GM19193 (cell line): Measurements from ENCODE around the gene SV2B.

Experiments used
- POLR2A ChIP-seq: IDR thresholded peaks from 4 replicates; pipeline ENCODE4 v1.6.1; 2011; ENCODE audit not compliant: insufficient read depth, insufficient read length; ENCODE audit errors: extremely low read depth

Gene SV2B

DNA sequence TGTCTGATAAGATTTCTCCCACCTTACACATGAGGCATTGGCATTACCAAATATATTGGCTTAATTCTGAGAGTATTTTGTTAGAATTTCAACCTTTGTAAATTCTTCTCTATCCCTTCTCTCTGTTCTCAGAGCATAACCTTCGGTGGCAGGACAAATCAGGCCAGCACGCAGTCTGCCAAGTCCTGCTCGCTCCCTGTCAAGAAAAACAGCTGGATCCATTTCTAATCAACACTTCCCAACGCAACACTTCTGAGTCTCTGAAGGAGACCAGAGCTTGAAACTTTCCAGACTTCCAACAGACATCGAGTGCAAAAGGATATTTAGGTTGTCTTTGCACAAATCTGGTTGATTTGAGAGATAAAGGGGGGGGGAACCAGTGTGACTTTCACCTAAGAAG lies 125.7 kb downstream of the SV2B start:
- TF ChIP-seq POLR2A = no peak

DNA sequence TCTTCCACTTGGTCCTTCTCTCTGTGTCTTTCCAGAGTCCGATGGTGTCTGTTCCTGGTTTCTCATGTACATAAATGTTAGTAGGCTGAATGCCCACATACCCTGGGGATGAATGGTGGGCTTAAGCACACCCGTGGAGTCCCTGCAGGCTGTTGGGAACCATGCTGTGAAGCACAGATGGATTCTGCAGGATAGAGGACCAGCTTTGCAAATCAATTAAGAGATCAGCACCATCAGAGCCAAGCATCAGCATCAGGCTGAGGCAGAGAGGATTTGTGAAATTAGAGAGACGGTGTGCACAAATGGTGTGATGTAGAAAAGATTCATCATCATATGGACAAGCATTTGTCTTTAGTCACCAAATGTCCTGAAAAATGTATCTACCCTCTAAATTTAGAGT lies 127.1 kb downstream of the SV2B start:
- no peak for TF ChIP-seq POLR2A

DNA sequence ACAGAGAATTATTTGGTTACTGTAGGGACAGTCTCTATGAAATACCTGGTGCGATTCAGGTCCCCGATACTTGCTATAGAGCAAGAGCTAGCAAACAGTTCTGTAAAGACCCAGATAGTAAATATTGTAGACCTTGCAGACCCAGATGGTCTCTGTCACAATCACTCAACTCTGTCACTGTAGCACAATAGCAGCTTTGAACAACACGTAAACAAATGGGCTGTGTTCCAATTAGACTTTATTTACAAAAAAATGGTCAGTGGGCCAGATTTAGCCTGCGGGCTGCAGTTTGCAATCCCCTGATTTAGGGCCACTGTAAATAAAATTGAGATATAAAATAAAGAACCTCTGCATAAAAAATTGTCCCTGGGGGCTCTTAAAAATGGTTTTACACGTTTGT lies 127.7 kb downstream of the SV2B start:
- no peak for TF ChIP-seq POLR2A

DNA sequence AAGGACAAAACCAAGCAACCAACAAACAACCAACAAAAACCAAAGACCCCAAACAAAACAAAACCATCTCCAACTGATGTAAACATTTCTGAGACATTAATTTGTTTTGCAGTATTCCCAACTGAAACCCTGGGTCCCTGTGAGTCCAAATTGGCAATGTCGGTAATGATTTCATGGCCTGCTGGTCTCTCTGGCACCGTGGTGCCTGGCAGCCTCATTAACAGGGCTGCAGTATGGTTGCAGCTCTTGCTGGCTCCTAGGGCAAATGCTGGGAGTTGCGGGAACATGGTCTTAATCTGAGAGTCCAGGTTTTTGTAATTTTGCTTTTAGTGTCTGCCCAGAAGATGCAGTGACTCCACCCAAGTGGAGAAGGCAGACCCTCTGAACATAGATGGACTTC lies 128.3 kb downstream of the SV2B start:
- TF ChIP-seq POLR2A = no peak

DNA sequence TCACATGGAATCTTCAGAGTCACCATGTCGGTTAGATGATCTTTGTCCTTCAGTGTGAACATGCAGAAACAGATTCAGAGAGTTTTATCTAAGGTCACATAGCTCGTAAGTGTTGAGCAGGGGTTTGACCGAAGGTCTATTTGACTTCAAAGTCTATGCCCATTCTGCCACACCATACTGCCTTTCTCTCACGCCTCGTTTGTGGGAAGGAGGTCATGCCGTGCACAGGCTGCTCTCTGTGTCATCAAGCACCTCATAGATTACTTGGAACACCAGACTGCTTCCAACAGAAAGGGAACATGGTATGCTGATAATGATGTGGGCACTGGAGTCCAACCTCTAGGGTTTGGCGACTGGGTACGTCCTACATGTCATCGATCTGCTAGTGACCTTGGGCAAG lies 128.8 kb downstream of the SV2B start:
- no peak for TF ChIP-seq POLR2A

DNA sequence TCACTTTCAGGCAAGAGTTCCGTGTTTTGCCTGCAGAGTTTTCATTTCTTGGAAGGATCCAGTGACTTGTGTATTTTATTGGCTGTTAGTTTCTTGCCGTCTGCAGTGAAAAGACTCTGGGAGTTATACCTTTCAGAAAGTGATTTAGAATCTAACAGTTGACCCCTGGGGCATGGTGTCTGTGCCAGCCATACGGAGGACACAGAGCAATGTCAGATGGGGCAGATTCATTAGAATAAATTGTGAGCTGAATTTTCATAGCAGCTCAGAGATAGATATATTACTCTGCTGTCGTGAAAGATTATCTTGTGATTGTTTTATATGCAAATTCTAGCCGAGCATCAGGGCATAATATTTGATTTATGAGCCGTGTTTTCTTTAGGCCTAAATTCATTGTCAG lies 131.6 kb downstream of the SV2B start:
- no peak for TF ChIP-seq POLR2A

DNA sequence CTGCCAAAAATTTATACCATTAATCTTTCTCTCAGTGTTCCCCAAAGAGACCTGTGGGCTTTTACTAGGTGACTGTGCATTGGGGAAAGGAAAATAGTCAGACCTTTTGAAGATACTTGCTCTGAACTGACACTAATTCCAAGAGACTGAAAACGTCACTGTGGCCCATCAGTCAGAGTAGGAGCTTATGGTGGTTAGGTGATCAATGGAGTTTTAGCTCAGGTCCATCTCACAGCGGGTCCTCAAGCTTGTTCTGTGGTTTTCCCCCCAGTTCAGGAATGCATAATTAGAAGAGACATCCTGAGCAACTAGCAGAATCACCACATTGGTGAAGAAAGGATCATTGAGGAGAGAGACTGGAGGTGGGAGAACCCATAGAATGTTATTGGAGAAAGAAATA lies 134.7 kb downstream of the SV2B start:
- TF ChIP-seq POLR2A = no peak

DNA sequence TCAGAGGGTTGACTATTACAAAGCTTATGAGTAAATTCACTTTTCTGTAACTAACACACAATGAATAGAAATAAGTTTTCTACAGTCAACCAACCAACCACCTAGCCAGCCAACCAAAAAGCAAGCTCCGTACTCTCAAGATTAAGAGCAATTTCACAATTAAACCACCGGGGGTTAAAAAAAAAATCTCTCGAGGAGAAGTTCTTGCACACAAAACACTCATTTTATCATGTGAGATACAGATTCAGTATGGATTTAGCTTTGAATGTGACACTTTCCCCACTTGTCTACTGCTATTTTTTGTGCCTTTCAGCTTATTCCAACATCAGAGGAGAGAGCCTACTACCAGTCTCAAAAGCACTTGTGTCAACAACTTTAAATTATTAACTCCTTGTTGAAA lies 135.3 kb downstream of the SV2B start:
- TF ChIP-seq POLR2A = no peak

DNA sequence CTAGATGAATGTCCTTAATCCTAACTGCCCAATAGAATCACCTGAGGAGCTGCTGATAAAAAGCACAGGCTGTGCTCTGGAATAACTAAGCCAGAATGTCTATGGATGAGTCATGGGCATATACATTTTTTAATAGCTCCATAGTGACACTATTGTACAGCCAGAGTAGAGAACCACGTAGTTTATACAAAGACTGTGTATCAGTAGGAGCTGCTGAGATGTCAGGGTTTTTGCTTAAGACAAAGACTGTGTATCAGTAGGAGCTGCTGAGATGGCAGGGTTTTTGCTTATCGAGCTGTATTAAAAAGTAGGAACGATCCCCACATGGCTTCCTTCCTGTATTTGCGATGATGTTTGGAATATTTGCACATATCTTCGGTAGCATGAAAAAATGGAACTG lies 137.4 kb downstream of the SV2B start:
- TF ChIP-seq POLR2A = no peak

DNA sequence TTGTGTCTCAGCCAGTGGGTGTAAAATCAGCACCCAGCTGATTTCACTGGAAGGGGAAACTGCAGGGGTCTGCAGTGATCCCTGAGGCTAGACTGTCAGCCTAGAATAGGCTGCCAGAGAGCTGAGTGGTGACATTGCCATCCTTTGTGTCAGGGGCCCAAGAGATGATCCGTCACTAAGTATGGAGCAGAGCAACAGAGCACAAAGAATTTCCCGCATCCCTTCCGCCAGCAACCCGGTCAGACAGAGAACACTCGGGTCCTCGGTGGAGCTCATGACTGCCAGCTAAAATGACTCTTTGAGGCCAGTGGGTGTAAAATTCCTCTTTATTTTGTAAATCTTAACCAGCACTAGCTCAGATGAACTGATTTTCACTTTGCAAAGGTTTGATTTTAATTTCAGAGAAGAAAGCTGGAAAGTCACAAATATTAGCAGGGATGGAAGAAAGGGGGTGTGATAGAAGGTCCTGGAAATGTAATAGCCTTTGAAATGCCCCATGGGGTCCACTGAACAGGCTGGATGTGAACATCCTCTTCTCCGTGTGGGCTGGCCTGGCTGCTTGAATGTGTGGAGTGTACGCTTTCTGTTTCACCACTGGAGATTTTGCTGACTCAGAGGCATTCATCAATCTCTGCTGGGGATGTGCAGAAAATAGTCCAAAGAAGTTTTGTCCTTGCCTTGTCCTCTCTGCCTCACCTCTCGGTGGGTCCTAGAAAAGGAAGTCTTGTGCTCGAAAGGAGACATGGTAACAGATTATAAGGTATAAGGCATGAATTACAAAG lies 138.8 kb downstream of the SV2B start:
- no peak for TF ChIP-seq POLR2A

DNA sequence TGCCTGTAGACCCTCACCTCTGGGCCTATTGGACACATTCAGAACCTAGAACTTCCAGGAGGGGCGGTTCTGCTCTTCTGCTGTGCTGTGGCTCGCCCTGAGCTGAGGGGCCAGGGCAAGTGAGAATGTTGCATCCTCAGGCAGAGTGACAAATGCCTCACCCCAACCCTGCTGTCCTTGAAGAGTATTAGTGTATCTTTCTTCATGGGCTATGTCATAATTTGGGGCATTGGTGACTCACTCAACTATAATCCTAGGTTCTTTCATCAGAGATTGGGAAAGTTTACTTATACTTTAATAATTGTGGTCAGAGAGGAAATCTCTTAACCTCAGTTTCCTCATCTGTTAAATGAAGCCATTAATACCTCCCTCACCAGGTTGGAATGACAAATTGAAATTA lies 143.8 kb downstream of the SV2B start:
- no peak for TF ChIP-seq POLR2A

DNA sequence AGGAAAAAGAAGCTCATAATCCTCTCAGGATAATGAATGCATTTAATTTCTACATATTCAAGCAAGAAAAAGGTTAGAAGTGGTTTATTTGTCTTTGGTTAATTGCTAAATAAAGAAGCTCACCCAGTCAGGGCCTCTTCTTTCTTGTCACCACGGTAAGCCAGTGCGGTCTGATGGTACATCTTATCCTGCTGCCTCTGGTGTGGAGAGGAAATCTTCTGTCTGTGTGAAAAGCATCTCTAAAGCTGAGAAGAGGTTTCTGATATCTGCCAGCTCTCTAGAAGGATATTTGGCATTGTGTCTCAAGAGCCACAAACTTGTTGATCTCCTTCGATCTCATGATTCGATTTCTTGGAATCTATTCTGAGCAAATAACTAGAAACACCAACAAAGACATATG lies 144.9 kb downstream of the SV2B start:
- TF ChIP-seq POLR2A = no peak

DNA sequence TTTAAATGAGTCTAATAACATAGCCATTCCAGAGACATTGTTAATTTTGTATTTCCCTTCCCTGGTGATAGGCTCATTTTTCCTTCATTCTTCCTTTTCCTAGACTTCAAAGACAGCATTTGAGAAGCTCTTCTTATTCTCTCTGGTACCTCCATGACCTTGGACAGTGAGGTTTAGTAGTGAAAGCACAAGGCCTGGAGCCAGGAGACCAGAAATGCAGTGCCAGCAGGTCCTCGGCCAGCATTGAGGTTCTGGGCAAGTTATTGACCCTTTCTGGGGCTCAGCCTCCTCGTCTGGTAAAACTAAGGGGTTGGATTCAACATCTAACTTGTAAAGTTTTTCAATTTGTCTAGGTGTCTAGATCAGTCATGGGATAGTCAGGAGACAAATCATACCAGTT lies 146.9 kb downstream of the SV2B start:
- no peak for TF ChIP-seq POLR2A

DNA sequence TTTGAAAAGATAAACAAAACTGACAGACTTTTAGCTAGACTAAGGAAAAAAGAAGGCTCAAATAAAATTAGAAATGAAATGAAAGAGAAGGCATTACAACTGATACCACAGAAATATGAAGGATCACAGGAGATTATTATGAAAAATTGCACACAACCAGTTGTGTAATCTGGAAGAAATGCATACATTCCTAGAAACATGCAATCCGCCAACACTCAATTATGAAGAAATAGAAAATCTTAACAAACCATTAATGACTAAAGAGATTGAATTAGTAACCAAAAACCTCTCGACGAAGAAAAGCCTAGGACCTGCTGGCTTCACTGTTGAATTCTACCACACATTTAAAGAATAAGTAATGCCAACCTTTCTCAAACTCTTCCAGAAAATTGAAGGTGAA lies 149.5 kb downstream of the SV2B start:
- no peak for TF ChIP-seq POLR2A

DNA sequence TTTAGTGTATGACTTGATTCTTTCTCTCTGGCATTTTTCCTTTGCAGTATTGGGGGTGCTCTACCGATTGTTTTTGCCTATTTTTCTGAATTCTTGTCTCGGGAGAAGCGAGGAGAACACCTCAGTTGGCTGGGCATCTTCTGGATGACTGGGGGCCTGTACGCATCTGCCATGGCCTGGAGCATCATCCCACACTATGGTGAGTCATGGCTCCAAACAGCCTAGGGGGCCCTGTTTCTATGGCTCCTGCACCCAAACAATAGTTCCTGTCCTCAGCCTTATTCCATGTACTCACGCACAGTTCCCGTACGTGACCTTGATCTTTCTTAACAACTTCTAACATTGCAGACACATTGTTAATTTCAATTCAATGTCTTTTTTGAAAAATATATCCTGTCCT lies 152.3 kb downstream of the SV2B start:
- no peak for TF ChIP-seq POLR2A

DNA sequence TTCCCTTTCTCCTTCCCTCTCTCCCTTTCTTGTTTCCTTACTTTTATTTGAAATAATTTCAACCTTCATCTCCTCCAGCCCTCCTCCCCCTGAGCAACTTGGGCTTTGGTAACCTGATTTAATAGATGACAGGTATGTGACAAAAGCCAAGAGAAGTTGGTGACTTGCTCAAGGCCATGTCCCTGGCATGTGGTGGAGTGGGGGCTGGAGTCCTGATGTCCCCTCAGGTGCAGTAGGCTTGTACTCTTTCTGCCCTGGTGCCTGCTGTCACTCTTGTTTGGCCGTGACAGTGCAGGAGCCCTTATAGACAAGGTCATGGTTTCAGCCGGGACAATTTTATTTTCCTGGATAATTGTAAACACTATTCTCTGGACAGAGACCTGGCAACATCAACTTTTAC lies 152.7 kb downstream of the SV2B start:
- TF ChIP-seq POLR2A = no peak

DNA sequence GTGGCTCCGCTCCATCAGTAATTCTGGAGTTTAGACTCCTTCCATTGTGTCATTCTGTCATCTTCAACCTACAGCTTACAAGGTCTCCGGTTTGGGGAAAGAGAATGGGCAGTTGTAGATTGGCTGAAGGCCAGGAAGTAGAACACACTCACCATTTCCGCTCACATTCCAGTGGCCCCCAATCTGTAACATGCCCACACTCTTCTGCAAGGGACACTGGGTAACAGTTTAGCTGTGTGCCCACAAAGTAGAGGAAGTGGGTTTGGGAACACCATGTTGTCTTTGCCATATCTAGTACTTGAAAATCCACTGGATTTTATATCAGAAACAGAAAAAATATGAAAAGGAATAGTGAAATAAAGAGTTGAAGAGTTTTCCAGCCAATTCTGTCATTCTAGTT lies 153.5 kb downstream of the SV2B start:
- TF ChIP-seq POLR2A = no peak
